Activated T-helper 1 cell treated with anti-CD3 and anti-CD28 coated beads, Interleukin-12 subunit alpha, Interleukin-12 subunit beta, Interleukin-2, Interleukin-4 antibody, amounts not matched to agents 30 ng/mL and 10 ng/mL and 1 ng/mL, durations not matched to agents 14 hours and 24 hours and 36 hours (primary cell): ENCODE results near the gene MRTFB. TPM values are rescaled to one million over a fixed set of nuclear protein-coding genes. Genes with fewer than 3 reads are reported as not detected.

Source experiments
- DNase-seq: peaks from one replicate; pipeline ENCODE4 v3.0.0; 2021; ENCODE audit warnings: low spot score
- H3K27ac Mint-ChIP-seq: one replicate; pipeline ENCODE4 v1.8.0; 2021; ENCODE audit warnings: mild to moderate bottlenecking, mixed read lengths
- H3K27me3 Mint-ChIP-seq: one replicate; pipeline ENCODE4 v1.8.0; 2022; ENCODE audit warnings: mild to moderate bottlenecking, moderate library complexity, mixed read lengths; ENCODE audit not compliant: insufficient read depth
- H3K36me3 Mint-ChIP-seq: one replicate; pipeline ENCODE4 v1.8.0; 2021; ENCODE audit warnings: low read depth, mixed read lengths
- H3K4me1 Mint-ChIP-seq: one replicate; pipeline ENCODE4 v1.8.0; 2021; ENCODE audit warnings: low read depth, mixed read lengths
- H3K4me3 Mint-ChIP-seq: one replicate; pipeline ENCODE4 v1.8.0; 2021; ENCODE audit warnings: mild to moderate bottlenecking, moderate library complexity, mixed read lengths
- H3K9me3 Mint-ChIP-seq: one replicate; pipeline ENCODE4 v1.8.0; 2021; ENCODE audit warnings: mixed read lengths
- intact Hi-C: fragments of 100-400 bp; cut with micrococcal nuclease; formaldehyde crosslinking; loops from one replicate; pipeline ENCODE4 v1.15.1; 2024
- total RNA-seq: library from RNA; stranded (reverse); gene quantifications from 2 replicates; pipeline ENCODE4 v1.2.3, GENCODE V29; 2022

MRTFB gene
- total RNA-seq, 1 donor from 2014 or later = 13.5 TPM

DNA sequence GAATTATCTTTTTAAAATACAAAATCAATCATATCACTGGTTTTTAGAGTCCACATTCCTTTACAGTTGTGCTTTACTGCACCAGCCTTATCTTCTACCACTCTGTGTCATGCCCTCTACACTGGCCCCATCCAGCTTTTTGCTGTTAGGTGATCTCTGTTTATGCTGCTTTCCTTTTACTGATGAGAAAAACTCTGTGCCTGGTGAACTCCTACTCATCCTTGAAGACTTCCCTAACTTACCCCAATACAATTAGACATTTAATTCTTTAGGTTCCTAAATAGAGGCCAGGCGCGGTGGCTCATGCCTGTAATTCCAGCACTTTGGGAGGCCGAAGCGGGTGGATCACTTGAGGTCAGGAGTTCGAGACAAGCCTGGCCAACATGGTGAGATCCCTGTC is 64.6 kb downstream of the MRTFB start:
- Mint-ChIP-seq H3K36me3 (no peaks in the 10 kb centered on the region), H3K27ac (no peak overlapping the region), H3K9me3 (peaks cover 9% of the 10 kb centered on the region), H3K4me1 (no peaks in the 10 kb centered on the region), H3K27me3 (no peaks in the 10 kb centered on the region), H3K4me3 (no peak overlapping the region)
- intact Hi-C loops = no loop called here
- DNase-seq = no peak

- DNase-seq = no peak
- no peak overlapping the region for H3K27ac Mint-ChIP-seq
- no peaks in the 10 kb centered on the region for H3K27me3 Mint-ChIP-seq
- intact Hi-C loops = no loop called here
- H3K9me3 Mint-ChIP-seq = peaks cover 9% of the 10 kb centered on the region
- H3K4me1 Mint-ChIP-seq = no peaks in the 10 kb centered on the region
- H3K36me3 Mint-ChIP-seq = no peaks in the 10 kb centered on the region
- no peak overlapping the region for H3K4me3 Mint-ChIP-seq
These were observed 68.8 kb downstream of the MRTFB start for GRCh38 chr16:14139872-14140271.

GRCh38 chr16:14140923-14141322 is 69.8 kb downstream of the MRTFB start:
- intact Hi-C loops = no loop called here
- Mint-ChIP-seq H3K9me3 (peaks cover 9% of the 10 kb centered on the region), H3K36me3 (no peaks in the 10 kb centered on the region), H3K27me3 (no peaks in the 10 kb centered on the region), H3K4me1 (no peaks in the 10 kb centered on the region), H3K4me3 (no peak overlapping the region), H3K27ac (no peak overlapping the region)
- DNase-seq = no peak

- no peaks in the 10 kb centered on the region for H3K4me1 Mint-ChIP-seq
- no peaks in the 10 kb centered on the region for H3K27me3 Mint-ChIP-seq
- no peak overlapping the region for H3K27ac Mint-ChIP-seq
- H3K36me3 Mint-ChIP-seq = no peaks in the 10 kb centered on the region
- intact Hi-C loops = no loop called here
- DNase-seq = no peak
- no peaks in the 10 kb centered on the region for H3K9me3 Mint-ChIP-seq
- no peak overlapping the region for H3K4me3 Mint-ChIP-seq
These were observed 75.3 kb downstream of the MRTFB start for GRCh38 chr16:14146445-14146844.

GRCh38 chr16:14148016-14148415 is 76.9 kb downstream of the MRTFB start:
- H3K27ac Mint-ChIP-seq = no peak overlapping the region
- DNase-seq = no peak
- intact Hi-C loops = no loop called here
- no peaks in the 10 kb centered on the region for H3K27me3 Mint-ChIP-seq
- no peaks in the 10 kb centered on the region for H3K4me1 Mint-ChIP-seq
- H3K36me3 Mint-ChIP-seq = no peaks in the 10 kb centered on the region
- no peaks in the 10 kb centered on the region for H3K9me3 Mint-ChIP-seq
- H3K4me3 Mint-ChIP-seq = no peak overlapping the region

- Mint-ChIP-seq H3K27me3 (no peaks in the 10 kb centered on the region), H3K4me3 (no peak overlapping the region), H3K9me3 (no peaks in the 10 kb centered on the region), H3K27ac (no peak overlapping the region), H3K36me3 (no peaks in the 10 kb centered on the region), H3K4me1 (no peaks in the 10 kb centered on the region)
- intact Hi-C loops = no loop called here
- no peak for DNase-seq
These were observed 77.5 kb downstream of the MRTFB start for GRCh38 chr16:14148569-14148968.

DNA sequence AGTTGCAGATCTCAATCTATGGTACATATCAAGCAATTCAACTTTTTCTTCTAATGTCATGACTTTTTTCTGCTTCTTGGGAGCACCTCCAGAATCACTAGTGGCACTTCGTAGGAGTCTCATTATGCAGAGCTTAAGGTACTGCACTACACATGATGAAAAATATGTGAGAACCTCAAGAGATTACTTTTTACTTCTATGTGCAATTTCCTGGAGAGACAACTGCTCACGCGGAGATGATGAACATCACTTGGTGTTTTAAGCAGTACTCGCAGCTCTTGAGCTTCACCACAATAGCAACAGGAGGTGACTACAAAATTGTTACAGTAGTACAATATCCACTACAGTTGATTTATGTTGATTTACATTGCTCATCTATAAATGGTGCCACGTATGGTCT is 79.7 kb downstream of the MRTFB start:
- Mint-ChIP-seq H3K9me3 (no peaks in the 10 kb centered on the region), H3K36me3 (no peaks in the 10 kb centered on the region), H3K4me3 (no peak overlapping the region), H3K27me3 (no peaks in the 10 kb centered on the region), H3K27ac (no peak overlapping the region), H3K4me1 (no peaks in the 10 kb centered on the region)
- intact Hi-C loops = no loop called here
- no peak for DNase-seq

DNA sequence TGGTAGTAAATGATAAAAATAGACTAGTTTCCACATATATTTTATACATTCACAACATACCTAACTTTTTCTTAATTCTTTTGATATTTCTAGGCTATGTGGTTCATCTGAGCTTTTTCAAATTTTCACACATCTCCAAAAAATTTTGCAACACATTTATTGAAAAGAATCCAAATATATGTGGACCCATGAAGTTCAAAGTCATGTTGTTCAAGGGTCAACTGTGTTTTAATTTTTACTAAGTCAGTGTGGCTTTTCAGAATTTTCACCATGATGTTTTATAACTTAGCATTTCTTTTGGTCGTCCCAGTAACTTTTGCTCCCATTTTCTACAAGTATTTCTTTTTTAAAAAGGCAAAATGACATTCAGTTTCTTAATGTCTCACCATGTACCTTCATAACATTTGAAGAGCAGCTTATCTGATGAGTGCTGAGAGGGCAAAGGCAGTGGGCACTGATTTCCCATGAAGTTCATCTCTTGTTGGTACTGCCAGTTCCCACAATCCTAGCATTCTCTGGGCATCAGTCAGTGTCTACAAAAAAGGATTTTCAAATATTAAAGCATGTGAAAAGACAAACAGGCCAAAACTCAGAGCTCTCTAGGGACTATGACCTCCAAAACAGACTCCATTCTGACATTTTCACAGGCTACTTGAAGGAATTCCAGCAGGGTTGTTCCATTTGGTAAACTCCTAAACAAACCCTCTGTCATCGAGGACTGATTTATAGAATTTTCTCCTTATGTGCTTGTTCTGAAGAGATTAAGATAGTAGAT is 80.3 kb downstream of the MRTFB start:
- intact Hi-C loops = no loop called here
- no peaks in the 10 kb centered on the region for H3K36me3 Mint-ChIP-seq
- H3K27ac Mint-ChIP-seq = no peak overlapping the region
- no peaks in the 10 kb centered on the region for H3K9me3 Mint-ChIP-seq
- no peaks in the 10 kb centered on the region for H3K27me3 Mint-ChIP-seq
- H3K4me1 Mint-ChIP-seq = no peaks in the 10 kb centered on the region
- DNase-seq = no peak
- no peak overlapping the region for H3K4me3 Mint-ChIP-seq

DNA sequence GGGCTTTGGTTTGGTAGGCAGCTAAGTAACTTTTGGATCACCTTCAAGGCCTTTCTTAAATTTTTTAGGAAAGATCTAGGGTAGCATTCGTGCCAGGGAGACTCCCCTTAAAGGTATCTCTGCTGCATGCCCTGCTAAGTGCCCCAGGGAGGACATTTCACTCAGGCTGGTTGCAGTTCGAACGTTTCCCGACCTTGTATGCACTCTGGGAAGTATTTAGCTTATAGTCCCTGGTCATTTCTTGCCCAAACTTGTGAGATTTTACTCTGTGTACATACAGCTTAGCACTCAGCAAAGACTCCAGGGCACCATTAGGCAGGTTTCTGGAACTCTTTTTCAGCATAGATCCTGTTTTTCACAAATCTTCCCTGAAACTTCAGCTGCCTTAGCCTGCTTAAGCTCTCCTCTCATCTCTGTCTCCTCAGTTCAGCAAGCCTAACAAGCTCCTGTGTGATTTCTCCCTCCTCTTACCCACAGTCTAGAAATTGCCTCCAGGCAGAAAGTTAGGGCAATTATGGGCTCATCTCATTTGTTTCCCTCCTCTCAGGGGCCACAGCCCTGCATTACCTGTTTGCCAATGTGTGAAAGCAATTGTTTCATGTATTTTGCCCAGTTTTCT is 84.6 kb downstream of the MRTFB start:
- H3K36me3 Mint-ChIP-seq = no peaks in the 10 kb centered on the region
- no peak overlapping the region for H3K27ac Mint-ChIP-seq
- no peak overlapping the region for H3K4me3 Mint-ChIP-seq
- no peaks in the 10 kb centered on the region for H3K9me3 Mint-ChIP-seq
- no peaks in the 10 kb centered on the region for H3K27me3 Mint-ChIP-seq
- intact Hi-C loops = no loop called here
- no peaks in the 10 kb centered on the region for H3K4me1 Mint-ChIP-seq
- no peak for DNase-seq

GRCh38 chr16:14164916-14165662 is 94.0 kb downstream of the MRTFB start:
- Mint-ChIP-seq H3K27me3 (no peaks in the 10 kb centered on the region), H3K9me3 (no peaks in the 10 kb centered on the region), H3K36me3 (no peaks in the 10 kb centered on the region), H3K4me3 (no peak overlapping the region), H3K4me1 (peaks cover 10% of the 10 kb centered on the region), H3K27ac (no peak overlapping the region)
- intact Hi-C loops = no loop called here
- DNase-seq = no peak

DNA sequence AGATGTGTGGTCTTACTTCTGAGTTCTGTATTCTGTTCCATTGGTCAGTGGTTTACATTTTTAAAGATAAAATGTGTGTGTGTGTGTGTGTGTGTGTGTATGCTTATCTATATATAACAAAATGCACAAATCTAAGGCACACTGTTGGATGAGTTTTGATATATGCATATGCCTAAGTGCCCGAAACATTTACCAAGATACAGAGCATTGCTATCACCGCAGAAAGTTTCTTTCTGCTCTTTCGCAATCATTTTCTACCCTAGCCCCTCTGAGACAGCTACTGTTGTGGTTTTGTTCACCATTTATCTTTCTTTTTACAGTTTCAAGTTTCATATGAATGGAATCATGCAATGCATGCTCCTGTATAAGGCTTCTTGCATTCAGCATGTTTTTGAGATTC is 97.0 kb downstream of the MRTFB start:
- peaks cover 10% of the 10 kb centered on the region for H3K4me1 Mint-ChIP-seq
- DNase-seq = no peak
- H3K4me3 Mint-ChIP-seq = no peak overlapping the region
- no peak overlapping the region for H3K27ac Mint-ChIP-seq
- H3K9me3 Mint-ChIP-seq = no peaks in the 10 kb centered on the region
- no peaks in the 10 kb centered on the region for H3K36me3 Mint-ChIP-seq
- no peaks in the 10 kb centered on the region for H3K27me3 Mint-ChIP-seq
- intact Hi-C loops = no loop called here

- no peak overlapping the region for H3K27ac Mint-ChIP-seq
- no peaks in the 10 kb centered on the region for H3K27me3 Mint-ChIP-seq
- no peak for DNase-seq
- no peak overlapping the region for H3K4me3 Mint-ChIP-seq
- H3K4me1 Mint-ChIP-seq = peaks cover 6% of the 10 kb centered on the region
- intact Hi-C loops = no loop called here
- H3K36me3 Mint-ChIP-seq = no peaks in the 10 kb centered on the region
- no peaks in the 10 kb centered on the region for H3K9me3 Mint-ChIP-seq
These were observed 101.2 kb downstream of the MRTFB start for GRCh38 chr16:14172200-14172809.

GRCh38 chr16:14175086-14175485 is 104.0 kb downstream of the MRTFB start:
- no peaks in the 10 kb centered on the region for H3K4me1 Mint-ChIP-seq
- intact Hi-C loops = no loop called here
- no peaks in the 10 kb centered on the region for H3K27me3 Mint-ChIP-seq
- no peak for DNase-seq
- H3K36me3 Mint-ChIP-seq = no peaks in the 10 kb centered on the region
- H3K4me3 Mint-ChIP-seq = no peak overlapping the region
- no peak overlapping the region for H3K27ac Mint-ChIP-seq
- no peaks in the 10 kb centered on the region for H3K9me3 Mint-ChIP-seq
